ENCODE data around the gene TMEM179. TPM values are rescaled to one million over a fixed set of nuclear protein-coding genes. Genes with fewer than 3 reads are reported as not detected.

Gene TMEM179
- total RNA-seq, 1 donor from 2014 or later = 0.75 TPM

DNA sequence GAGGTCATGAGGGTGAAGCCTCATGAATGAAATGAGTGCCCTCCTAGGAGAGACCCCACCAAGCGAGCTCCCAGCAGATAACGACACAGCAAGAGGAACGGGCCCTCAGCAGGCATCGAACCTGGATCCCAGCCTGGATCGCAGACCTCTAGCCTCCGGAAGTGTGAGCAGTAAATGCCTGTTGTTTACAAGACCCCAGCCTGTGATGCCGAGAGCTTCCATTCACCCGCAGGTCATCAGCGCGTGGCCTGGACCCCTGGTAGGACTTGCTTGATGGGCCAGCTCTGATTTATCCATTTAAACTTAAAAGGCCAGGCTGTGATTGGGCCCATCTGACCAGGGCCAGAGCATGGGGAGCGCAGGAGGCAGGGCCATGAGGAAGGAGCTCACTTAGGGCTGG lies 7.0 kb downstream of the TMEM179 start:
- peaks cover 3% of the 10 kb centered on the region for H3K4me1 Mint-ChIP-seq (ENCODE audit: low read depth)
- peaks cover 30% of the 10 kb centered on the region for H3K27me3 Mint-ChIP-seq (ENCODE audit: low read depth)
- no peak overlapping the region for H3K27ac Mint-ChIP-seq (ENCODE audit: unreplicated experiment)
- H3K4me3 Mint-ChIP-seq (ENCODE audit: unreplicated experiment) = no peak overlapping the region
- DNase-seq (ENCODE audit: low spot score) = peak; percentile 55
- no peaks in the 10 kb centered on the region for H3K36me3 Mint-ChIP-seq (ENCODE audit: low read depth)
- H3K9me3 Mint-ChIP-seq (ENCODE audit: low read depth) = no peaks in the 10 kb centered on the region
- TF ChIP-seq, protein P1, sequence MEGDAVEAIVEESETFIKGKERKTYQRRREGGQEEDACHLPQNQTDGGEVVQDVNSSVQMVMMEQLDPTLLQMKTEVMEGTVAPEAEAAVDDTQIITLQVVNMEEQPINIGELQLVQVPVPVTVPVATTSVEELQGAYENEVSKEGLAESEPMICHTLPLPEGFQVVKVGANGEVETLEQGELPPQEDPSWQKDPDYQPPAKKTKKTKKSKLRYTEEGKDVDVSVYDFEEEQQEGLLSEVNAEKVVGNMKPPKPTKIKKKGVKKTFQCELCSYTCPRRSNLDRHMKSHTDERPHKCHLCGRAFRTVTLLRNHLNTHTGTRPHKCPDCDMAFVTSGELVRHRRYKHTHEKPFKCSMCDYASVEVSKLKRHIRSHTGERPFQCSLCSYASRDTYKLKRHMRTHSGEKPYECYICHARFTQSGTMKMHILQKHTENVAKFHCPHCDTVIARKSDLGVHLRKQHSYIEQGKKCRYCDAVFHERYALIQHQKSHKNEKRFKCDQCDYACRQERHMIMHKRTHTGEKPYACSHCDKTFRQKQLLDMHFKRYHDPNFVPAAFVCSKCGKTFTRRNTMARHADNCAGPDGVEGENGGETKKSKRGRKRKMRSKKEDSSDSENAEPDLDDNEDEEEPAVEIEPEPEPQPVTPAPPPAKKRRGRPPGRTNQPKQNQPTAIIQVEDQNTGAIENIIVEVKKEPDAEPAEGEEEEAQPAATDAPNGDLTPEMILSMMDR (IDR thresholded peaks at IDR 0.05) = no peak

- Mint-ChIP-seq H3K27ac (ENCODE audit: unreplicated experiment) (no peak overlapping the region), H3K9me3 (ENCODE audit: low read depth) (no peaks in the 10 kb centered on the region), H3K4me1 (ENCODE audit: low read depth) (peaks cover 3% of the 10 kb centered on the region), H3K27me3 (ENCODE audit: low read depth) (peaks cover 31% of the 10 kb centered on the region), H3K36me3 (ENCODE audit: low read depth) (no peaks in the 10 kb centered on the region), H3K4me3 (ENCODE audit: unreplicated experiment) (no peak overlapping the region)
- TF ChIP-seq, protein P1 (IDR thresholded peaks at IDR 0.05) = no peak
- no peak for DNase-seq (ENCODE audit: low spot score)
Observed at GRCh38 chr14:104596927-104597351, 7.6 kb downstream of the TMEM179 start.

DNA sequence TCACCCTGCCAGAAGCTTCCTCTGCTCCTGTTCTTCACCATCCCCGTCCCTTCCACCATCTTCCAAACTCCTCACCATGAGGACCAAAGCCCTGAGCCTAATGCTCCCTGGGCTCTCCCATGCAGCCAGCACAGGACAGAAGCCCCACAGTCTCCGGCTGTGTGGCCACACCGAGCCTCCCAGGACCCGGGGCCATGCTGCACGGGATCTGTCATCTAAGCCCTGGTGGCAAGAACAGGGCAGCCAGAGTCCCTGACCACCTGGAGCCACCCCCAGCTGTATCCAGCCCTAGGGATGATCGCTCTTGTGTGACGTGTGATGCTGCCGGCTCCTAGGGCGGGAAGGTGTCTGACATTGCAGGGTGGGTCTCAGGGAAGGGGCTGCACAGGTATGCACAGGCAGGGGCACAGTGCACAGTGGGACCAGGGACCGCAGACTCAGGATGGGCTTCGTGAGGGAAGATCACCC lies 8.1 kb downstream of the TMEM179 start:
- TF ChIP-seq, protein P1 (IDR thresholded peaks at IDR 0.05) = no peak
- Mint-ChIP-seq H3K36me3 (ENCODE audit: low read depth) (no peaks in the 10 kb centered on the region), H3K4me3 (ENCODE audit: unreplicated experiment) (no peak overlapping the region), H3K27ac (ENCODE audit: unreplicated experiment) (no peak overlapping the region), H3K27me3 (ENCODE audit: low read depth) (peaks cover 31% of the 10 kb centered on the region), H3K9me3 (ENCODE audit: low read depth) (no peaks in the 10 kb centered on the region), H3K4me1 (ENCODE audit: low read depth) (peaks cover 3% of the 10 kb centered on the region)
- DNase-seq (ENCODE audit: low spot score) = peak; percentile 73

- H3K36me3 Mint-ChIP-seq (ENCODE audit: low read depth) = no peaks in the 10 kb centered on the region
- H3K4me3 Mint-ChIP-seq (ENCODE audit: unreplicated experiment) = no peak overlapping the region
- H3K27me3 Mint-ChIP-seq (ENCODE audit: low read depth) = peaks cover 31% of the 10 kb centered on the region
- no peak overlapping the region for H3K27ac Mint-ChIP-seq (ENCODE audit: unreplicated experiment)
- no peak for DNase-seq (ENCODE audit: low spot score)
- peaks cover 3% of the 10 kb centered on the region for H3K4me1 Mint-ChIP-seq (ENCODE audit: low read depth)
- TF ChIP-seq, protein P1 (IDR thresholded peaks at IDR 0.05) = no peak
- no peaks in the 10 kb centered on the region for H3K9me3 Mint-ChIP-seq (ENCODE audit: low read depth)
Observed at GRCh38 chr14:104595911-104596450, 8.6 kb downstream of the TMEM179 start.

DNA sequence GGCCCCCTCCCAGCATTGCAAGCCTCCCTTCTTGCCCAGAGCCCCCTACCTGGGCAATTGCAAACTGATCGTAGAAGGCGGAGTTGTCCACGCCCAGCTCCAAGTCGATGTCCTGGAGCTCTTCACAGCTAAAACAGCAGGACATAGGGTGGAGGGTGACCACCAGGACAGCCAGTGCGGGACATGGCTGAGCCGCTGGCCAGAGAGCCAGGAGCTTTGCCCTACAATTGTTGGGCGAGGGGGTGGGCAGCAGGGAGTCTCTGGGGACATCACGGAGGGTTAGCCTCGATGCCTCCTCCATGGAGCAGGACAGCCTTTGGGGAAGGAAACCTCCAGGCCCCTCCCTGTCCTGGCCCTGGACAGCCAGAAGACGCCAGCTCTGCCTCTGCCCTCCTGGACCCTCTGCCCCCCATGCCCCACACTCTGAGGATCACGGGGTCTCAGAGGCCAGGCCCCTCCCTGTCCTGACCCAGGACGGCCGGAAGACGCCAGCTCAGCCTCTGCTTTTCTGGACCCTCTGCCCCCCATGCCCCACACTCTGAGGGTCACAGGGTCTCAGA lies 9.4 kb downstream of the TMEM179 start:
- Mint-ChIP-seq H3K27me3 (ENCODE audit: low read depth) (peaks cover 30% of the 10 kb centered on the region), H3K27ac (ENCODE audit: unreplicated experiment) (no peak overlapping the region), H3K36me3 (ENCODE audit: low read depth) (no peaks in the 10 kb centered on the region), H3K4me3 (ENCODE audit: unreplicated experiment) (no peak overlapping the region), H3K4me1 (ENCODE audit: low read depth) (no peaks in the 10 kb centered on the region), H3K9me3 (ENCODE audit: low read depth) (no peaks in the 10 kb centered on the region)
- peak; percentile 72 for DNase-seq (ENCODE audit: low spot score)
- TF ChIP-seq, protein P1 (IDR thresholded peaks at IDR 0.05) = no peak
